HG03066 (cell line): ENCODE data around the gene CPNE1.

Experiments used
- ATAC-seq: cut with Tn5 transposase; IDR thresholded peaks from one replicate; pipeline ENCODE4 v1.9.1; 2021; ENCODE audit warnings: low read depth; ENCODE audit not compliant: unreplicated experiment

Gene CPNE1

GRCh38 chr20:35621560-35621946, 43.1 kb downstream of the CPNE1 start:
- no peak for ATAC-seq

DNA sequence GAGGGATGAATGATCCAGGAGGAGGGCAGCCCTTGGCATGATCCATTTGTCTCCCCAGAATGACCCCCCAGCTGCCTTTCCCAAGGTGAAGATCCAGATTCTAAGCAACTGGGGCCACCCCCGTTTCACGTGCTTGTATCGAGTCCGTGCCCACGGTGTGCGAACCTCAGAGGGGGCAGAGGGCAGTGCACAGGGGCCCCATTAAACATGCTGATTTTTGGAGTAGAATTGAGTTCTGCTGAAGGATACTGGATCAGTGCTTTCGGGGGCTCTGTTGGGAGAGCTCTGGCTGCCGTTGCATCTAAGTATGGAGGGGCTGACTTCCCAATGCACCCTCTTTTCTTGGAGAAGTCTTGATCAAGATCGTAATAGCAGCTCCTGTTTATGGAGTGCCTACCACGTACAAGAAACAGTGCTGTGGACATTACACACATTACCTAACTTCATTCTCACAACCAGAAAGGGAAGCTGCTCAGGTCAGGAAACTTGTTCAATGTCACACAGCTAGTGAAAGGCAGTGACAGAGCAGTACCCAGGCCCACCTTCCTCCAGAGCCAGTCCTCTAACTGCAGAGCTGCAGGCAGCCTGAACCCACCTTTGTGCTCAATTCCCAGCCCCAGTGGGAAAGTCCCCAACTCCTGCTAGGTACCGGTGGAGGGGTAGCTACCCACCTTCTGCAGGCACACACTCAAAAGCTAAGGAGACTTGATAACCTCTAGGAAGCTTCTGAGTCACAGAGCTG, 43.7 kb downstream of the CPNE1 start:
- no peak for ATAC-seq

GRCh38 chr20:35619196-35620095, 45.3 kb downstream of the CPNE1 start:
- ATAC-seq, result peak; percentile 35

DNA sequence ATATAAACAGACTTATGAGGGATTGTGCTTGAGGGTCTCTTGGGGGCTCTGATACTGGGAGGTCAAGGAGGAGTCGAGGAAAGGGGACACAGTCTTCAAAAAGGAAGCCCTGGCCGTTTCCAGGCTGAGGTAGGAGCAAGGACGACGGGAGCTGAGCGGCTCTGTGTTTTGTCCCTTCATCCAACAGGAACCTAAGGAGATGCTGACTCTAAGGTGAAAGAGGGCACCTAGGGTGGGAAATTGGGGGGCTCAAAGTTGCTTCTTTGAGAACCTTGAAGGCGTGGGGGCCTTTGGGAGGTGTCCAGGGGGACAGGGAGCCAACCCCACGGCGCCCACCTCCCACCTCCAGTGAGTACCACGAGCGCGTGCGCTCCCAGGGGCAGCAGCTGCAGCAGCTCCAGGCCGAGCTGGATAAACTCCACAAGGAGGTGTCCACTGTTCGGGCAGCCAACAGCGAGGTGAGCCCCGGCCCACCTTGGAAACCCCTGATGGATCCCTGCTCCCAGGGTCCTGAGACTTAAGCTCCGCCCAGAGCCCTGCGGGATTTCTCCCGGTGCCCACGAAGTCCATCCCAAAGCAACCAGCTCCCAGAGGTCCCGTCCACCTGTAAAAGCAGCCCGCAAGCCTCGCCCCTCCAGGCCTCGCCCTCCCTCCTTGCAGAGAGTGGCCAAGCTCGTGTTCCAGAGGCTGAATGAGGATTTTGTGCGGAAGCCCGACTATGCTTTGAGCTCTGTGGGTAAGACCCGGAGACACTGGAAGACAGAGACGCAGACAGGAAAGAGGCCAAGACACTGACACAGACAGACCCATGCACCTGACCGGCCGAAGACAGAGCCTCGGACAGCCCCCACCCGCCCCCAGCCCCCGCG, 46.2 kb downstream of the CPNE1 start:
- no peak for ATAC-seq

GRCh38 chr20:35617397-35618262, 47.1 kb downstream of the CPNE1 start:
- ATAC-seq, result no peak

- ATAC-seq, result no peak
Observed at GRCh38 chr20:35616465-35617396, 48.0 kb downstream of the CPNE1 start.

- peak; percentile 74 for ATAC-seq
Observed at GRCh38 chr20:35615667-35616464, 48.8 kb downstream of the CPNE1 start, which contains the start of gene SPAG4. TSS of gene SPAG4 (plus strand) at chr20:35615829. CDS start at chr20:35616004, 175 bp downstream.

DNA sequence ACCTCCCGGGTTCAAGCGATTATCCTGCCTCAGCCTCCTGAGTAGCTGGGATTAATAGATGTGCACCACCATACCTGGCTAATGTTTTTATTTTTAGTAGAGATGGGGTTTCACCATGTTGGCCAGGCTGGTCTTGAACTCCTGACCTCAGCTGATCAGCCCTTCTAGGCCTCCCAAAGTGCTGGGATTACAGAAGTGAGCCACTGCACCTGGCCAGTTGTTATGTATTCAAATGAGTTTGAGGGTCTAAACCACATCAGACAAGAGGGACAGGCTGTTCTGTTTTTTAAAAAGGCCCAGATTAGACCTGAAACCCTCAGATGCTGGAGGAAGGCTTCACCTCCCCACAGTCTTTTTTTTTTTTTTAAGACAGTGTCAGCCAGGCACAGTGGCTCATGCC, 53.2 kb downstream of the CPNE1 start:
- no peak for ATAC-seq

- ATAC-seq, result no peak
Observed at GRCh38 chr20:35610833-35611427, 53.8 kb downstream of the CPNE1 start.

DNA sequence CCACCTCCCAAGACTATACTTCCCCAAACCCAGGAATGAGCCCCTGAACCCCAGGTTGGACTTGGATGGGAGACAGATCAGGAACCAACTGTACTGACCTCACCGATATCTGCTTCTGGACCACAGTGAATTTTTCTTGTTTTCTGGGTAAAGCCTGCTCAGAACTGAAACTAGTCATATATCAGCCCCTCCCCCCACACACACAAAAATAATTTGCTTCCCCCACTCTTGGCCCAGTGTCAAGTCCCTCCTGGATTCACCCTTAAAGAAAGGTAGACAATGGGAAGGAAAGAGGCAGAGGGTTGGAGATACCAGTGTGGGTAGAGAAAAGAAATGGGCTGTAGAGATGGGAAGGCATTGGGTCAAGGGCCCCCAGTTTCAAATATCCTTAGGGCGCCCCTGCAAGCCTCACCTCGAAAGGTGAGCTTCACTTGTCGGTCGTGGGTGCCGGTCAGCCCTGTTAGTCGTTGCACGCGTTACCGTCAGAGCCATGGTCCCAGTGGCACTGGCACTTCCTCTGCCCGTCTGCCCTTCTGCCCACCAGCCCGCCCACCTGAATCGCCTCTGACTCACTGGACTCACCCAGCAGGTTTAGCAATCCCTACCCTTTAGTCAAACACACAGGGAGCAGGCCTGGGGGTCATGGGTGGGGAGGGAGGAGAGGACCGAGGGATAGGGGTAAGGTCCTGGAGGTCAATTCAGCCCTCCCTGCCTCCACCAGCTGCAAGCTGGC, 57.5 kb downstream of the CPNE1 start:
- no peak for ATAC-seq

DNA sequence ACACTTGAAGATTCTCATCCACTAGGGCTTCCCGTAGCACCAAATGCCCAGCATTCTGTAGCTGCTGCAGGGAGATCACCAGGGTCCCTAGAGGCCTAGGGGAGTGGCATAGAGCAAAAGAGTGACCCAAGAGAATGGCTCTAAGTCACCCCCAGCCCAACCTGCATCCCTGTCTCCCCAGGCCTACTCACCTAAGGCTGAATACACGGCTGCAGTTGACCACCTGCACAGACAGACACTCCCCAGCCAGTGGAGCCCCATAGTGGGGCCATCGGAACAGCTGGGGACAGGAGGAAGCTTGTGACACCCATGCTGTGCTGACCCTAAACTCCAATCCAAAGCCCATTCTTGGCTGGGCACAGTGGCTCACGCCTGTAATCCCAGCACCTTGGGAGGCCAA, 58.6 kb downstream of the CPNE1 start:
- no peak for ATAC-seq

DNA sequence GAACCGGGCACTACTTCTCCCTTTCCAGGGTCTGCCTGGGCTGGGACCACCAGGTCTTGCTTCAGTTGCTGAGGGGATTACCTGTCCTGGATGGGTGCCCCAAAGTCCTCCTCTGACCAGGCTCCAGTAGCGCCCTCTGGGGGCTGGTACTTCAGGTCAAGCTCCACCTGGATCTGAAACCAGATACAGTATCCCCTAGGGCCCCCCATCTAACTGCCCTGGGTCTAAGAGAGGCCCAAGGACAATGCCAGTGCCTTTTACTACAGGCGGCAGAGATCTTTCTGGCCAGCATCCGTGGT, 60.3 kb downstream of the CPNE1 start:
- no peak for ATAC-seq

GRCh38 chr20:35603695-35604448, 60.8 kb downstream of the CPNE1 start:
- no peak for ATAC-seq

DNA sequence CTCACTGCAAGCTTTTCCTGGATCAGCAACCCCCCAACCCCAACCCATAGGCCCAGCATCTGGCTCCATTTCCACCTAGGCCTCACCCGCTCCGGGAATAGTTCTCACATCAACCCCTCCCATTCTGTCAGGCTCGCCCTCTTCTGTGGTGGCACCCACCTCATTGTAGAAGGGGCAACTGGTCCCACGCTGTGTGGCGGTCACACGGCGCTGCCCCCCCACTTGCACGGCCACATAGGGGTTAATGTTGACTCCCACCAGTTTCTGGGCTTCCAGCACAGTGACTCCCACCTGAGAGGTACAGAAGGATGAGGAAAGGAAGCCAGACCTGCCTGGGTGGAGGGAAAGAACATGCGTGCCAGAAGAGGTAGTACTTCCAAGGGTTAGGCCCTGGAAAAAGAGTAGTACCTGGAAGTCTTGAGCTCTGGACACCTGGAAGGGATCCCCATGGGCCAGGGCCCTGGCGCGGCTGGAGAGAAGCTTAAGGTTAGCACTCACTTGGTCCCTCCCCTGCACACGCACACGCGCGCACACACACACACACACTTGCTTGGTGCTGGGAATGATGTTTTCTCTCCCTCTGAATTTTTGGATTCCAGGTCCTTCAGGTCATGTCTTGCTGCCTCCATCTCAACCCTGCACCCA, 61.7 kb downstream of the CPNE1 start:
- ATAC-seq, result no peak

- no peak for ATAC-seq
Observed at GRCh38 chr20:35601990-35602389, 62.7 kb downstream of the CPNE1 start.
